ENCODE results near the gene MAG. TPM values are rescaled to one million over a fixed set of nuclear protein-coding genes. Genes with fewer than 3 reads are reported as not detected.

The MAG gene
- total and polyA plus RNA-seq, 2 of the 8 experiments (the other 6 are each of a cell fraction or from before 2014, with no cell fraction given): 0.20 to 1.3 TPM

- no peak overlapping the region for H4K91ac ChIP-seq (replicated peaks; ENCODE audit: insufficient read length, low read length)
- H3K27ac ChIP-seq (ENCODE audit: low read depth, low read length): no peak overlapping the region
- peaks cover 10% of the 10 kb centered on the region for H3K79me1 ChIP-seq (ENCODE audit: low read depth, low read length)
- H4K5ac ChIP-seq (ENCODE audit: insufficient read length, low read depth, low read length): no peak overlapping the region
- H3K79me2 ChIP-seq (ENCODE audit: control insufficient read depth in 1 of 2, insufficient read depth in 2 of 2, low read length in 2 of 2): peaks cover 10 to 45% of the 10 kb centered on the region in 2 experiments
- H2AFZ ChIP-seq (ENCODE audit: low read length): no peak overlapping the region
- H3K9ac ChIP-seq (replicated peaks in 1 of 4; ENCODE audit: extremely low read depth in 1 of 4, low read depth in 3 of 4, low read length in 3 of 4): peak overlapping the region in 3 of 4 experiments; percentile 88 to 99 (median 96); a peak in 6 of 7 replicates
- DNase-seq (ENCODE audit: low read depth in 1 of 2, low spot score in 2 of 2) (peak in 1 of 2 experiments; percentile 39), FAIRE-seq (no peak)
- H2BK5ac ChIP-seq (ENCODE audit: low read depth, low read length): peak overlapping the region; percentile 100
- H3K4me2 ChIP-seq (ENCODE audit: insufficient read depth in 1 of 2, low read depth in 2 of 2, low read length in 2 of 2): peak overlapping the region; percentile 47 to 83
- no peak overlapping the region for H2BK20ac ChIP-seq (ENCODE audit: low read length)
- peak overlapping the region; percentile 39 for H4K8ac ChIP-seq (ENCODE audit: extremely low read depth, insufficient read depth, low read length)
- H3K4me3 ChIP-seq (ENCODE audit: extremely low read depth in 1 of 4, insufficient read depth in 2 of 4, low read depth in 3 of 4, low read length in 4 of 4): peak overlapping the region; percentile 44 to 96 (median 72)
- H2BK15ac ChIP-seq (ENCODE audit: low read length): no peak overlapping the region
- H3K9me3 ChIP-seq (ENCODE audit: insufficient read depth in 2 of 2, low read depth in 1 of 2, low read length in 1 of 2): no peaks in the 10 kb centered on the region
- H3K4ac ChIP-seq (replicated peaks; ENCODE audit: insufficient read length, low read depth, low read length): no peak overlapping the region
- H3K23me2 ChIP-seq (ENCODE audit: low read depth, low read length): peaks cover 10% of the 10 kb centered on the region; the same call in 1 of the 2 replicates
- ChIA-PET CTCF (ENCODE audit: partially characterized antibody) (interaction anchor here (0.7 to 1.5 kb wide), 2 partner anchors 14 to 254 kb away, joined by 3 to 4 read pairs; no protein-coding TSS in a partner anchor), POLR2A (ENCODE audit: partially characterized antibody) (interaction anchor here (0.9 to 9.8 kb wide), 6 partner anchors 9 to 107 kb away, joined by 3 to 146 read pairs (median 4); partner anchors contain the start of gene USF2)
- no peak overlapping the region for H3K56ac ChIP-seq (replicated peaks; ENCODE audit: insufficient read length, low read depth, low read length)
- H4K20me1 ChIP-seq (replicated peaks in 1 of 2; ENCODE audit: control insufficient read depth in 1 of 2, insufficient read depth in 2 of 2, low read length in 2 of 2): peaks cover 25 to 30% of the 10 kb centered on the region in 2 experiments
- no peak overlapping the region for H3K18ac ChIP-seq (ENCODE audit: extremely low read depth, low read length)
- H2BK120ac ChIP-seq (replicated peaks; ENCODE audit: low read depth, low read length): no peak overlapping the region
- no peak overlapping the region for H2AK5ac ChIP-seq (ENCODE audit: low read depth, low read length)
- peaks cover 0 to 14% (median 8%) of the 10 kb centered on the region in 4 experiments; a peak in 6 of 7 replicates for H3K4me1 ChIP-seq (replicated peaks in 1 of 4; ENCODE audit: control insufficient read depth in 3 of 4, insufficient read depth in 4 of 4, low read length in 3 of 4)
- peaks cover 16 to 26% (median 22%) of the 10 kb centered on the region in 4 experiments for H3K36me3 ChIP-seq (ENCODE audit: control insufficient read depth in 2 of 4, insufficient read depth in 4 of 4, low read length in 3 of 4)
- no peak overlapping the region for H3K23ac ChIP-seq (ENCODE audit: insufficient read length)
- 87% methylated on average over 34 of the region's 34 CpGs; no CpG with 5 or more reads in 1 of the 2 experiments for WGBS, 2 experiments (ENCODE audit: extremely low coverage in 1 of 2, insufficient coverage in 1 of 2, insufficient read length in 1 of 2, insufficient replicate concordance in 2 of 2, low coverage in 1 of 2, low lambda C conversion rate in 2 of 2, missing lambda C conversion rate in 1 of 2)
- 0 out of 2 replicates have a peak overlapping the region, but pooled peaks have one; percentile 39 for H2BK12ac ChIP-seq (ENCODE audit: low read depth, low read length)
- TF ChIP-seq KDM4A (IDR thresholded peaks at IDR 0.05; ENCODE audit: low read depth, low read length, severe bottlenecking) (peak; percentile 3), TAF1 (IDR thresholded peaks at IDR 0.05; ENCODE audit: low read depth, low read length) (no peak), BRCA1 (IDR thresholded peaks at IDR 0.05; ENCODE audit: low read depth, low read length) (no peak), POLR2A (IDR thresholded peaks at IDR 0.05; ENCODE audit: control extremely low read depth in 1 of 2, low read depth in 2 of 2, low read length in 2 of 2) (peak in 1 of 2 experiments; percentile 50; a peak in 1 of 3 replicates), CREB1 (IDR thresholded peaks at IDR 0.05) (no peak), SP4 (IDR thresholded peaks at IDR 0.05; ENCODE audit: low read length) (no peak), GABPA (IDR thresholded peaks at IDR 0.05; ENCODE audit: borderline replicate concordance, insufficient read depth, low read length) (no peak), POLR2AphosphoS5 (IDR thresholded peaks at IDR 0.05; ENCODE audit: low read depth, low read length) (peak; percentile 59)
- no peaks in the 10 kb centered on the region for H3K27me3 ChIP-seq (replicated peaks in 1 of 4; ENCODE audit: control insufficient read depth in 3 of 4, extremely low read depth in 1 of 4, insufficient read depth in 3 of 4, low read length in 3 of 4)
- H3K14ac ChIP-seq (ENCODE audit: insufficient read length): no peak overlapping the region
These were observed 41.9 kb upstream of the MAG start for GRCh38 chr19:35249848-35250711.

All from H1 (cell line).